Activated T-cell treated with anti-CD3 and anti-CD28 coated beads for 1 hour (primary cell): ENCODE results near the gene TYROBP.
A peak's percentile ranks its signal among the peaks of the same experiment; 100 is the strongest.
"Not testable (repeated sequence)": the region's sequence is repeated elsewhere in the genome, so short reads cannot be mapped to it uniquely, and the experiment has no call there.

ENCODE experiments used
- DNase-seq: peaks from one replicate; pipeline ENCODE4 v3.0.0-alpha.2; 2020; ENCODE audit warnings: low read depth

TYROBP gene

GRCh38 chr19:35908010-35908441, at the start of gene TYROBP:
TSS of gene TYROBP (minus strand) at chr19:35908295. CDS start at chr19:35908228, 67 bp downstream.
- DNase-seq: no peak

DNA sequence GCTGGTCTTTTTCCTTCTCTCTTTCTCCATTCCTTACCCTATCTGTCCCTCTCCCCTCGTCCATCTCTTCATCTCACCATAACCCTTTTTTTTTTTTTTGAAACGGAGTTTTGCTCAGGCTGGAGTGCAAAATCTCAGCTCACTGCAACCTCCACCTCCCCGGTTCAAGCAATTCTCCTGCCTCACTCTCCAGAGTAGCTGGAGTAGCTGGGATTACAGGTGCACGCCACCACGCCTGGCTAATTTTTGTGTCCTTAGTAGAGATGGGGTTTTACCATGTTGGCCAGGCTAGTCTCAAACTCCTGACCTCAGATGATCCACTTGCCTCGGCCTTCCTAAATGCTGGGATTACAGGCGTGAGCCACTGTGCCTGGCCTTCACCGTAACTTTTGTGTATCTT, 49.3 kb upstream of the TYROBP start:
- DNase-seq: not testable (repeated sequence)

DNA sequence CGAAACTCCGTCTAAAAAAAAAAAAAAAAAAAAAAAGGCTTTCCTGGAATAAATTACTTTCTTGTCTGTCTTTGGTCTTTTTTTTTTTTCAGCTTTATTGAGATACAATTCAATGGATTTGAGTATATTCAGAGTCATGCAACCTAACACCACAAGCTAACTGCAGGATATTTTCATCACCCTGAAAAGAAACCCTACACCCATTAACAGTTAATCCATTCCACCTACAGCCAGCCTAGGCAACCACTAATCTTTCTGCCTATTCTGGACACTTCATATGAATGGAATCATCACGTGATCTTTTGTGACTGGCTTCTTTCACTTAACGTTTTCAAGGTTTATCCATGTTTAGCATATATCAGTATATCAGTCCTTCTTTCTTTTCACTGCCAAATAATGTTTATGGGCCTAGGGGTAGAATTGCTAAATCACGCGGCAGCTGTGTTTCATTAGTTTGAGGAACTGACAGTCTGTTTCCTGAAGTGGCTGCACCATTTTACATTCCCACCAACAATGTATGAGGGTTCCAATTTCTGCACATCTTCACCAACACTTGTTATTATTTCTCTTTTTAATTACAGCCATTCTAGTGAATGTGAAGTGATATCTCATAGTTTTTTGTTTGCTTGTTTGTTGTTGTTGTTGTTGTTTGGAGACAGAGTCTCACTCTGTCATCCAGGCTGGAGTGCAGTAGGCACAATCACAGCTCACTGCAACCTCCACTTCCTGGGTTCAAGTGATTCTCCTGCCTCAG, 48.0 kb upstream of the TYROBP start:
- no peak for DNase-seq

GRCh38 chr19:35949131-35949530, 41.0 kb upstream of the TYROBP start:
- no peak for DNase-seq

DNA sequence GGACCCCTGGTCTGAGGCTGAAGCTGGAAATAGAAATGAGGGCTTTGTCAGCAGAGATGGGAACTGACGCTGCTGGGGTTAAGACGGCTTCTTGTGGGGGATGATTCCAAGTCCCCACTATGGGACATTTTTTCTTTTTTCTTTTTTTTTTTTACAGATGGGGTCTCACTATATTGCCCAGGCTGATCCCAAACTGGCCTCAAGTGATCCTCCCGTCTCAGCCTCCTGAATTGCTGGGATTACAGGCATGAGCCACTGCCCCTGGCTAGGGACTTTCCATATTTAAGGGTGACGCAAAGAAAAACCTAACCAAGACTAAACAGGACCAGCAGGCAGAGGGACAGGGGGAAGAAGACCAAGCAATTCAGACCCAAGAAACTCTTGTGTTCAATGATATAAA, 38.1 kb upstream of the TYROBP start:
- DNase-seq: no peak

GRCh38 chr19:35945121-35945790, 37.2 kb upstream of the TYROBP start:
- DNase-seq: no peak

GRCh38 chr19:35944556-35944955, 36.5 kb upstream of the TYROBP start:
- DNase-seq: no peak

GRCh38 chr19:35943321-35944301, 35.5 kb upstream of the TYROBP start:
- no peak for DNase-seq

DNA sequence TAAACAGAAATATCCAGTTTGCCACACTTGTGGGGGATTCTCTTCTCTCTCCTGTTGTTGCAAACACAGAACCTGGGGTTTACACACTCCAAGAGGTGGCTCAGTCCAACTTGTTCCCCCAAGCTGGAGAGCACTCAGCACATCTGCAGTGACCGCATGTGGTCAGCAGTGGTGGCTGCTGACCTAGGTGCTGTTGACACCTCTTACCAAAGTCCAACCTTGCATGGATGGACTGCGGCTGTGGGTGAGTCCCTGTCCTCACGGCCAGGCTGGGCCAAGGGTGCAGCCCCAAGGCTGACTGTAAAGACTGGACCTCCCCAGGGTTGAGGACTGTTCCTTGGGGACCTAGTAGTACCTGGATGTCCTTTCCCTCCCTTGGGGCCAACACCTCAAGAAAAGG, 34.1 kb upstream of the TYROBP start:
- no peak for DNase-seq

DNA sequence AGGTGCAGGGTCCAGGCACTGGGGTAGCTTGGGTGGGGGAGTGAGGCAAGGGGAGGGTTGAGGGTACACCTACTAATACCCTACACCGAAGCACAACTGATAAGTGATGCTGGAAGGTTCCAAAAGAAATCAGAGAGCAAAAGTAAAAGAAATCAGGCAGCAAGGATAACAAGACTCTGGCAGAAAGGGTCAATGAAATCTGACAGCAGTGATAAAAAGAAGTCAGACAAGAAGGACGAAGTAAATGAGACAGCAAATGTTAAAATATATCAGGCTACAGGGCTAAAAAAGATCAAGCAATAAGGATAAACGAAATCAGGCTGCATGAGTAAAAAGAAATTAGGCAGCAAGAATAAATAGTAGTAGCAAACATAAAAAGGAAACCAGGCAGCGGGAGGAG, 32.7 kb upstream of the TYROBP start:
- DNase-seq: no peak

DNA sequence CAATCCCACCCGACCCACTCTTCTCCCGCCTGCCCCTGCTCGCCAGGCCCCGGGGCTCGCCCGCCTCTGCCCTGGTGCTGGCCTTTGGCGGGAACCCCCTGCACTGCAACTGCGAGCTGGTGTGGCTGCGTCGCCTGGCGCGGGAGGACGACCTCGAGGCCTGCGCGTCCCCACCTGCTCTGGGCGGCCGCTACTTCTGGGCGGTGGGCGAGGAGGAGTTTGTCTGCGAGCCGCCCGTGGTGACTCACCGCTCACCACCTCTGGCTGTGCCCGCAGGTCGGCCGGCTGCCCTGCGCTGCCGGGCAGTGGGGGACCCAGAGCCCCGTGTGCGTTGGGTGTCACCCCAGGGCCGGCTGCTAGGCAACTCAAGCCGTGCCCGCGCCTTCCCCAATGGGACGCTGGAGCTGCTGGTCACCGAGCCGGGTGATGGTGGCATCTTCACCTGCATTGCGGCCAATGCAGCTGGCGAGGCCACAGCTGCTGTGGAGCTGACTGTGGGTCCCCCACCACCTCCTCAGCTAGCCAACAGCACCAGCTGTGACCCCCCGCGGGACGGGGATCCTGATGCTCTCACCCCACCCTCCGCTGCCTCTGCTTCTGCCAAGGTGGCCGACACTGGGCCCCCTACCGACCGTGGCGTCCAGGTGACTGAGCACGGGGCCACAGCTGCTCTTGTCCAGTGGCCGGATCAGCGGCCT, 32.1 kb upstream of the TYROBP start:
- DNase-seq: no peak

GRCh38 chr19:35939307-35940077, 31.4 kb upstream of the TYROBP start:
- no peak for DNase-seq

- DNase-seq: no peak
These were observed 30.5 kb upstream of the TYROBP start for GRCh38 chr19:35938282-35939224.

DNA sequence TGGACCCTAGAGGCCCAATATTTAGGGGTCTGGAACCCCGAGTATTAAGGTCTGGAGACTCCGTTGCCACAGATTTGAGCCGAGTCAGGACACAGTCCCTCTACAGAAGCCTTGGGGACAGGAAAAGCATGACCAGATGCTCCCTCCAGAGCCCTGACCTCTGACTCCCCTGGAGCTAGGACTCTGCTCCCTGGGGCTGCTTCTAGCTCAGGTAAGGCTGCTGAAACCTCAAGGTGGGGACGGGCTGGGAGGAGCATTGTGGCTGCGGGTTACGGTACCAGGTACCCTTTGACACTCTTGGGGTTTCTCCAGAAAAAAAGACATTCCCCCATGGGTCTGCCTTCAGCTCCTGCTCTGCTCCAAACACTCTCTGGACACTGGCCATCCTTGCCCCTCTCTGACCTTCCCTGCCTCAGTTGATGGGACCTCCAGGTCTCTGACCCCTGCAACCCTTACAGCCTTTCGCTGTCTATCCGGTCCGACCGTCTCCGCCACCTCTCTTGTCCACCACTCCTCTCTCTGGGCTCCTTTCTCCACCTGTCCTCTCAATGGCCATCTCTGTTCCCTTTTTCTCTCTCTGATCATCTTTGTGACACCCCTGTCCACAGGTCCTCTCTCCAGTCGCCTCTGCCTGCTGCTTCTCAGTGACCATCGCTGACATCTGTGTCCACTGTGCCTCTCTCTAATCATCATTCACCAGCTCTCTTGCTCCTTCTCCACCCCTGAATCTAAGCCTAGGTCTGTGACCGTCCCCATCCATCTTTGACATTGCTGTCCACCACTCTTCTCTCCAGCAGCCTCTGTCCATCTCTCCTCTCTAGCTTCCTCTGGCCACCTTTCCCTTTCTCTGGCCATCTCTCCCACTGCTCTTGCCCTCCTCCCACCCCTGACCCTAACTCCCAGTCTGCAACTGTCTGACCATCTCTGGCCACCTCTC, 29.5 kb upstream of the TYROBP start:
- no peak for DNase-seq

DNA sequence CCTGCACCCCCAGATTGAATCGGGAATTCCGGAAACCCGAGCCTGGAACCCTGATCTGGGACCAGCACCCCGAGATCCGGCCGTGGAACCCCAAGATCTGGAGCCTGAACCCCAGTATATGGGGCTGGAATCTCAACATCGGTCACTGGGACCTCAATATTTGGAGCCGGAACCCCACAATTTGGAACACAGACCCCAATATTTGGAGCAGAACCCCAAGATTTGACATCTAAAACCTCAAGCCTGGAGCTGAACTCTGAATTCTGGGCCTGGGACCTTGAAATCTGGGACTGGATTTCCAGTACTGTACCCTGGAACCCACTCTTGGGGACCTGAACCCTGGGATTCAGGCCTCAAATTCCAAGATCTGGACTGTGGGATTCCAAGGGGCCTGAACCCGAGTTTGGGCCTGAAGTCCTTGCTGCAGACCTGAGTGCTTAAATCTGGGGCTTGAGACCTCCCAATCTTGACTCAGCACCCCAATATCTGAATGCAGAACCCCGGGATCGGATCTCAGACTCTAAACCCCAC, 28.7 kb upstream of the TYROBP start:
- DNase-seq: no peak

GRCh38 chr19:35935911-35936737, 28.0 kb upstream of the TYROBP start, which contains the start of gene LRFN3:
TSS of gene LRFN3 (plus strand) at chr19:35936374. CDS start at chr19:35939426, 3,052 bp downstream.
- DNase-seq: peak; percentile 40

DNA sequence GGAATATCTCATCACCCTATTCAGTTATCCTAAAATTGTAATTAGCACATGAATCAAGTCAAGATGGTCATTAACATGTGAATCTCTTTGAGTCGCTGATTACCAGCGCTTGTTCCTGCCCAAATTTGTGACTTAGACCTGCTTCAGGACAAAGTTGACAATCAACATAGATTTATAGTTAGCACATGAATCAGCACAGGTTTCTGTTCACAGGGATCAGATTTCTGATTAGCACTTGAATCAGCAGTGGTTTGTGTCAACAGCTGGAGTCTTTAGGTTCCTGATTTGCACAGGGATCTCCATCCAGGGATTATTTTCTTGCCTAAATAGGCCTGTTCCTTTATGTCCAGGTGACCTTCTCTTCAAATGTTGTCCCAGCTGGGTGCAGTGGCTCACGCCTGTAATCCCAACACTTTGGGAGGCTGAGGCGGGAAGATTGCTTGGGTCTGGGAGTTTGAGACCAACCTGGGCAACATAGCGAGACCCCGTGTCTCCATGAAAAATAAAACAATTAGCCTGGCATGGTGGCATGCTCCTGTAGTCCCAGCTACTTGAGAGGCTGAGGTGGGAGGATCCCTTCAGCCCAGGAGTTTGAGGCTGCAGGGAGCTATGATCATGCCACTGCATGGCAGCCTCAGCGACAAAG, 24.3 kb upstream of the TYROBP start:
- no peak for DNase-seq
